MM.1S (cell line): Measurements from ENCODE around the gene XXYLT1.

ENCODE experiments used
- CTCF ChIP-seq: fragments of 300-600 bp; sonication (generic); IDR thresholded peaks from 2 replicates; pipeline ENCODE4 v1.5.1; 2016; ENCODE audit warnings: antibody characterized with exemption, low read length, mixed read lengths
- EZH2 ChIP-seq: fragments of 300-600 bp; sonication (generic); optimal IDR thresholded peaks from 2 replicates; pipeline ENCODE3; 2017; ENCODE audit warnings: low read depth, mild to moderate bottlenecking, antibody characterized with exemption, low read length, mixed read lengths
- EZH2phosphoT487 ChIP-seq: fragments of 300-600 bp; sonication (generic); IDR thresholded peaks from 2 replicates; pipeline ENCODE4 v1.6.1; 2018; ENCODE audit warnings: antibody characterized with exemption, low read length

GRCh38 chr3:195042743-195043606, 228.0 kb downstream of the XXYLT1 start:
- no peak for TF ChIP-seq CTCF
- no peak for TF ChIP-seq EZH2
- TF ChIP-seq EZH2phosphoT487: no peak
